Kidney (tissue), 14 donors: ENCODE measurements around the gene GNB1. TPM values are rescaled to one million over a fixed set of nuclear protein-coding genes. Genes with fewer than 3 reads are reported as not detected.

Experiments
- DNase-seq, 5 donors: peaks; one replicate each; pipeline ENCODE4 v3.0.0-alpha.2; 2013 to 2020
- FAIRE-seq: peaks from 2 replicates; lab custom pipeline; 2012; peaks lifted over from hg19 to GRCh38; lab: Jason Lieb, UNC
- H3K27ac ChIP-seq, 2 donors: one replicate each; pipeline ENCODE4 v1.7.0; 2013; ENCODE audit warnings: low read depth in 2 of 2, low read length in 2 of 2, inconsistent platforms in 1 of 2
- H3K27me3 ChIP-seq: one replicate; pipeline ENCODE4 v1.7.1; 2013; ENCODE audit warnings: low read length, inconsistent platforms; ENCODE audit not compliant: control insufficient read depth, insufficient read depth
- H3K36me3 ChIP-seq, 3 donors: one replicate each; pipeline versions ENCODE4 v1.7.0 to v1.7.1; 2013; ENCODE audit warnings: low read length in 3 of 3, control low read depth in 1 of 3, inconsistent platforms in 1 of 3; ENCODE audit not compliant: insufficient read depth in 3 of 3, control insufficient read depth in 2 of 3
- H3K4me1 ChIP-seq, 3 donors: one replicate each; pipeline versions ENCODE4 v1.7.0 to v1.7.1; 2013; ENCODE audit warnings: low read length in 3 of 3, inconsistent platforms in 1 of 3, low read depth in 1 of 3; ENCODE audit not compliant: control insufficient read depth in 2 of 3, insufficient read depth in 2 of 3
- H3K4me3 ChIP-seq, 3 donors: one replicate each; pipeline versions ENCODE4 v1.7.0 to v1.8.1; 2013; ENCODE audit warnings: low read length in 3 of 3, control low read depth in 1 of 3, inconsistent platforms in 1 of 3
- H3K9ac ChIP-seq, 3 donors: one replicate each; pipeline versions ENCODE4 v1.7.0 to v1.7.1; 2013; ENCODE audit warnings: low read length in 3 of 3, control low read depth in 1 of 3, inconsistent platforms in 1 of 3
- H3K9me3 ChIP-seq, 3 donors: one replicate each; pipeline versions ENCODE4 v1.7.0 to v1.7.1; 2013; ENCODE audit warnings: low read length in 3 of 3, control low read depth in 1 of 3, inconsistent platforms in 1 of 3; ENCODE audit not compliant: control insufficient read depth in 2 of 3, insufficient read depth in 1 of 3
- CTCF ChIP-seq: IDR thresholded peaks from 3 replicates; pipeline ENCODE4 v1.5.1; 2012; ENCODE audit warnings: mild to moderate bottlenecking, moderate library complexity, borderline replicate concordance; ENCODE audit not compliant: insufficient read depth; ENCODE audit errors: extremely low read depth
- intact Hi-C: fragments of 100-400 bp; cut with DNase I; formaldehyde crosslinking; loops from one replicate; pipeline ENCODE4 v1.11.1; 2022
- polyA plus RNA-seq: library from polyadenylated mRNA; stranded (reverse); fragments of 350-450 nt; fragmentation: Illumina TruSeq; extraction: RNeasy Lipid Tissue Mini Kit (QIAGEN cat#74804); gene quantifications from one replicate; pipeline ENCODE4 v1.2.3, GENCODE V29; 2014; ENCODE audit warnings: low read depth, low replicate concordance; ENCODE audit not compliant: insufficient read depth
- total RNA-seq: library from RNA; stranded (reverse); fragmentation: NEBNext Ultra II Directional; extraction: Animal tissue kit (Norgen Biotek cat#: 25700); gene quantifications from one replicate; pipeline ENCODE4 v1.2.1, GENCODE V29; 2021
- donor health status: control.
- donor health status: control.
- donor health status: control.
- donor health status: control.
- donor health status: control.
- donor health status: DM: yes; HTN: yes; CAD: no.
- donor health status: Normal renal cell carcinoma (clear cell type).

Gene GNB1
- total and polyA plus RNA-seq, 2 donors from 2014 or later = 144 to 347 TPM

- no peak for FAIRE-seq
- no peak overlapping the region for H3K4me3 ChIP-seq
- H3K4me1 ChIP-seq = peaks cover 0 to 20% (median 6%) of the 10 kb centered on the region in 3 donors
These were observed 106.0 kb downstream of the GNB1 start for GRCh38 chr1:1784933-1785332.

DNA sequence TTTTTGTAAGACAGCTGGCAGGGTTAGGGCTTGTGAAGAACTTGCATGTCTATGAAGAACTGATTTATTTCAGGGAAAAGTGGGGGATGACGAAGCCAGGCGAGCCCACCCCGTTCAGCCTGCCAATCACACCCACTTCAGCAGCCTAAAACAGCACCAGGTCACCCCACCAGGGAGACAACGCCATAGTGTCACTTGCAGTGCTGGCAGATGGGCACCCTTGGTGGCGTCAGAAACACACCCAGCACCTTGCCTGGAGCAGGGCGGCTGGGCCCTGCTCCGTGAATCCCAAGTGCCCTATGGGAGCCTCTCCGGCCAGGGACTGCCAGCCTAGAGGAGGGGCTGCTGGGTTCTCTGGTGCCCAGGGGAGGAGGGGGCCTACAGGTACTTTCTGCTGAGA, 107.6 kb downstream of the GNB1 start:
- Histone ChIP-seq H3K4me1 (peaks cover 0 to 26% (median 6%) of the 10 kb centered on the region in 3 donors), H3K9me3 (no peaks in the 10 kb centered on the region), H3K27me3 (no peaks in the 10 kb centered on the region), H3K9ac (peak overlapping the region in 1 of 3 donors; percentile 41), H3K27ac (no peak overlapping the region), H3K36me3 (peaks cover 6 to 31% (median 24%) of the 10 kb centered on the region in 3 donors), H3K4me3 (no peak overlapping the region)
- FAIRE-seq (no peak), DNase-seq (peak in 1 of 5 donors; percentile 70)
- TF ChIP-seq CTCF = no peak
- intact Hi-C loops = no loop called here

More at GRCh38 chr1:1784933-1785332, 106.0 kb downstream of the GNB1 start:
- Histone ChIP-seq H3K9me3 (no peaks in the 10 kb centered on the region), H3K27ac (no peak overlapping the region), H3K9ac (no peak overlapping the region), H3K27me3 (no peaks in the 10 kb centered on the region), H3K36me3 (peaks cover 6 to 44% (median 36%) of the 10 kb centered on the region in 3 donors)
- peak in 1 of 5 donors; percentile 72 for DNase-seq
- intact Hi-C loops = no loop called here
- TF ChIP-seq CTCF = no peak

DNA sequence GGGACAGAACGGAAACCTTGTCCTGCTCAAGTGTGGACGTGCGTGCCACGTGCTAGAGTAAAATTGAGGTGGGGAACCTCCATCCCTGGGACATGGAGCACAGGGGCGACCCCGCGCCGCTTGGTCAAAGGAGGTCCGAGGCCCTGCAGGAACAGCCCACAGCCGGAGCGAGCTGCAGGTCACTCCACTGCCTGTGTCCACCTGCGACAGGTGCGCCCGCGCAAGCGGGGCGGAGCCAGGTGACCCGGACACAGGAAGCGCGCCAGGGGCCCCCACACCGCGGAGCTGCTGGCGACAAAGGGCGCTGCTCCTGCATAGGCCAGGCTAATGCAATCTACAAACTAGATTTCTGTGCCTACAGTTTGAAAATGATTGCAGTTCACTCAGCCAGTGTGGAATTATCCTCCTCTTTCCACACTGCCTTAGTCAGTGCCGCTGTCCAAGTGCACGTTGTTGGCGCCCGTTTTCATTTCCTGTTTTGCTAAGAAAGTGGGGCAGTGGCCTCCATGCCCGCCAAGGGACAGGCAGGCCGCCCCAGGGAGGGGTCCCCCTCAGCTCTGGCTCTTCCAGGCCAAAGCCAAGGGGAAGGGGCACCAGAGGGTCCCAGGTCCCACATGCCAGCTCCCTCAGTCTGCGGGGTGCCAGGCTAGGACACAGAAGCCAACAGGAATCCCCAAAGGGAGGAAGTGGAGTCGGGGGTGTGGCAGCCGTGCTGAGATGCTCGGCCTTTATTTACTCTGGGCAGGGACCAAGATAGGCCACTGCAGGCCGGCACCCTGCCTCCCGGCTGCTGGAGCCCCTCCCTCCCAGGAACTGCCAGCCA, 108.3 kb downstream of the GNB1 start:
- H3K36me3 ChIP-seq = peaks cover 6 to 24% (median 20%) of the 10 kb centered on the region in 3 donors
- DNase-seq (peak; percentile 32 to 90 (median 42)), FAIRE-seq (no peak)
- no peaks in the 10 kb centered on the region for H3K27me3 ChIP-seq
- peak overlapping the region in 2 of 3 donors; percentile 41 to 67 for H3K9ac ChIP-seq
- peak overlapping the region; percentile 86 to 91 for H3K27ac ChIP-seq
- TF ChIP-seq CTCF = no peak
- intact Hi-C loops = no loop called here
- peaks cover 0 to 26% (median 6%) of the 10 kb centered on the region in 3 donors for H3K4me1 ChIP-seq
- peak overlapping the region; percentile 24 to 54 (median 37) for H3K4me3 ChIP-seq
- no peaks in the 10 kb centered on the region for H3K9me3 ChIP-seq
